Left lobe of liver (tissue), 2 donors: ENCODE results near the gene OPRL1. TPM values are rescaled to one million over a fixed set of nuclear protein-coding genes. Genes with fewer than 3 reads are reported as not detected.

Experiments used
- ATAC-seq: fragments of 200-7000 bp; cut with Tn5 transposase; one replicate; pipeline ENCODE4 v1.9.1; 2020; ENCODE audit warnings: mild to moderate bottlenecking, moderate library complexity
- DNase-seq: peaks from one replicate; pipeline ENCODE4 v3.0.0-alpha.2; 2020; ENCODE audit warnings: low spot score
- total RNA-seq: library from RNA; stranded (reverse); gene quantifications from one replicate; pipeline ENCODE4 v1.2.1, GENCODE V29; 2021
- donor health status: DM: no; HTN: no; CAD: no; lungs with moderate emphysema.
- donor health status: DM: no; HTN: yes; CAD: no.

OPRL1 gene
- total RNA-seq, 1 donor from 2014 or later, result 0.15 TPM

DNA sequence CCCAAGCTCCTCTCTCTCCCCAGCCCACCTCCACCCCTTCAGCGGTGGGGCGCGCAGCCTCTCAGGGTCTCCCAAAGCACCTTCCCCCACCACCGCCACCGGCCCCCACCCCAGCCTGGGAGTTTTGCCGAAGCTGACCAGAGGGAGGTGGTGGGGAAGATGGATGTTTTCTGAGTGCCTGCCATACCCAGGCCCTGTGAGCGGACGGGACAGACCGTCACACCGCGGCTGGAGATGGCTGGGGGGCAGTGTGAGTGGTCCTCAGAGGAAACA lies 38.2 kb upstream of the OPRL1 start:
- no peak for DNase-seq

DNA sequence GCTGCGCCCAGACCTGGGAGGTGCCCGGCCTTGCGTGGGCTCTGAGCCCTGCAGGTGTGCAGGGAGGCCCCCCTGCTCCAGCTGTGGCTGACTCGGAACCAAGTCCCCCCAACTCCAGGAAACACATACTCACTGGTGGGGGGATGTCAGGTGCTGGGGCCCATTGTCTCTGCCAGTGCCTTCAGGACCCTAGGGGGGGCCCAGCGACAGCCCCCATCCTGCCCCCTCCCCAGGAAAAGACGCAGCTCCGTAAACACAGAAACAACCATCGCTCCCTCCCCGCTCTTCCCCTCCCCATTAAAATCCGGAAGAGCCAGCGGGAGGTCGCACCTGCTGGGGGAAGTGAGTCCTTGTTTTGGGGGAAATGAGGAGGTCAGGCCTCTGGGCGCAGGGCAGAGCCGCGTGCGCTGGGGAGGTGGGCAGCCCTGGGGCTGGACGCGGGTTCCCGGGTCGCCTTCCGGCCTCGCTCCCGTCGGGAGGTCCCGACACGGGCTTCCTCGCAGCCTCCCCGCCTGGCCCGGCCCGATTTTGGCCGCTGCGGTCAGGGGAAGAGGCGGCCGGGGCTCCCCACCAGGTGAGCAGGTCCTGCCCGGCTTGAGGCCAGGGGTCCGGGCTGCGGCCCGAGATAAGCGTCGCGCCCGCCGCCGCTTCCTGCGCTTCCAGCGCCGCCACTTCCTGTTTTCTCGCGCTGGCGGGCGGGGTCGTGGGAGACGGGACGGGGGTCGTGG lies 37.7 kb upstream of the OPRL1 start:
- ATAC-seq, result no peak
- no peak for DNase-seq

More for the DNA sequence above, 38.2 kb upstream of the OPRL1 start:
- ATAC-seq, result no peak

GRCh38 chr20:64043768-64044167 lies 36.1 kb upstream of the OPRL1 start:
- no peak for DNase-seq
- no peak for ATAC-seq

GRCh38 chr20:64044484-64045247 lies 35.2 kb upstream of the OPRL1 start:
- ATAC-seq (peak; percentile 37), DNase-seq (no peak)

DNA sequence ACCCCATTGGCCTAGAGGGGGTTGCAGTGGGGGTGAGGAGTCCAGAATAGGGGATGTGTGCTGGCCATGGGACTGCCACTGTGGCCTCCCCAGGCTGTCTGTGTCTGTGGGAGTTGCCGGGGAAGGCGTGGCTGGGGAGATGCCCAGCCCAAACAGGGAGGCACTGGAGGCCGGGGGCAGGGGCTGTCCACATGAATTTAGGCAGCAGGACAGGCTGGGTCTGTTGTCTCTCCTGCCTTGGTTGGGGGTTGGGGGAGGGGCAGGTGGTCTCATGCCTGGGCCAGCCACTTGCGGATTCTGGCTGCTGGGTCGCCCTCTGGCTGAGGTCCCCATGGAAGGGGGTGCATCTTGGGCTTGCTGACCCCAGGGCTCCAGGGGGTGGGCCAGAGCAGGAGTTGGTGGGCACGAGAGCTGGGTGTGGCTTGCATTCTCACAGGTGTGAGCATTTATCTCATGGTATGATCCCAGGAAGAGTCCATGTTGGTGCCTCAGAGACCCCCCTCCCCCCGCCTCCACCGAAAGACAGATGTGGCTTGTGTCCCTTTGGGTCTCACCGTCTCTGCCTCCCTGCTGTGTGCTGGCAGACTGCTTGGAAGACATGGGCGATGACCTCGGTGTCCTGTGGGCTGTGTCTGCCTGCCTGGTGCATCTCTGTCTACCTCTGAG lies 34.4 kb upstream of the OPRL1 start:
- ATAC-seq, result no peak
- no peak for DNase-seq

DNA sequence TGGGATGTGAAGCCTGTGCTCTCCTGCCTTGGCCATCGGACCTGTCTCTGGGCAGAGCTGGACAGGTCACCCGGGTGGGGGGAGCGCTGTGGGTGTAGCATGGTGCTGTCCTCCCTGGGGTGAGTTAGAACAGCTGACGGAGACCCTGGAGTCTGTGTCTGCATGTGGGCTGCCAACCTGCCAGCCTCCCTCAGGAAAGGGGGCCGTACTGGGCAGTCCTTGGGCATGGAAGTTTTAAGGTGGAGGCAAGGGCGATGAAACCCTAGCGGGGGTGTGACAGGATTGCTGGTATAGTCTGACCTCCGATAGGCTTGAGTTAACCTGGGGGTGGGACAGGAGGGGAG lies 32.9 kb upstream of the OPRL1 start:
- ATAC-seq, result no peak
- DNase-seq, result no peak

DNA sequence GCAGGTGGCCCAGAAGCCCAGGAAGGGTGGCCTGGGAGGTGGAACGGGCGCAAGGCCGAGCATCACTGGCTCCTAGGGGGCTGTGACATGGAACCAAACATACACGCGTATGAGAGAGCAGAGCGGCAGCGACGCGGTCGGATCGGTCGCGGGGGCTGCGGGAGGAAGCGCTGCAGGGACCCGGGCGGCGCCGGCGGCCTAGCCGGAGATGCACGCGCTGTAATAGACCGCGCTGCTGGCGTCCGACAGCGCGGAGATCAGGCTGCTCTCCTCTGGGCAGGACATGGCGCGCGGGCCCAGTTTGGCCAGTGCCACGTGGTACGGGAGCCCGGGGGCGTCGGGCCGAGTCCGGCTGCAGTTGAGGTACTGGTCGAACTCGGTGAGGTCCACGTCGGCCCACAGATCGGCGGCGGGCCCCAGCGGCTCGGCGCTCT lies 31.9 kb upstream of the OPRL1 start:
- DNase-seq (no peak), ATAC-seq (no peak)

- ATAC-seq, result no peak
- DNase-seq, result no peak
Observed at GRCh38 chr20:64048402-64049044, 31.4 kb upstream of the OPRL1 start.

GRCh38 chr20:64049060-64049877 lies 30.6 kb upstream of the OPRL1 start, which contains the start of gene SOX18:
Gene SOX18 (minus strand): TSS chr20:64049639. CDS start chr20:64049516, 123 bp downstream.
- DNase-seq (no peak), ATAC-seq (peak; percentile 22)

DNA sequence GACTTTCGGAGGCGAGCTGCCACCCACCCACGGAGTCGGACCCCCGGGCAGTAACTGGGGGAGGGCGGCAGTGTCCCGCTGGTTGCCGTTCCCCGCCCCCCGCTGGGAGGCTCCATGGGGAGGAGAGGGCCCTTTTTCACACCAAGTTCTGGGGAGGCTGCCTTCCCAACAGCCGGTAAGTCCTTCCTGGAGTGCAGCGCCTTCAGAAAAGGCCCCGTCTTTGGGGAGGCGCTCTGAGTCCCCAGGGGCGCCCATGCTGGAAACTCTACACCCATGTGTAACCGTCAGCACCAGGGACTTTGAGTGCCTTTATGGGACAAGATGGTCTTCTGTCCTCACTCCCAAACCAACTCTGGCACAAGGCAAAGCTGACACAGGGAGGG lies 30.0 kb upstream of the OPRL1 start:
- DNase-seq, result no peak
- ATAC-seq, result no peak

- DNase-seq (no peak), ATAC-seq (no peak)
Observed at GRCh38 chr20:64050261-64051032, 29.4 kb upstream of the OPRL1 start.

- ATAC-seq (no peak), DNase-seq (no peak)
Observed at GRCh38 chr20:64051033-64051452, 28.8 kb upstream of the OPRL1 start.

DNA sequence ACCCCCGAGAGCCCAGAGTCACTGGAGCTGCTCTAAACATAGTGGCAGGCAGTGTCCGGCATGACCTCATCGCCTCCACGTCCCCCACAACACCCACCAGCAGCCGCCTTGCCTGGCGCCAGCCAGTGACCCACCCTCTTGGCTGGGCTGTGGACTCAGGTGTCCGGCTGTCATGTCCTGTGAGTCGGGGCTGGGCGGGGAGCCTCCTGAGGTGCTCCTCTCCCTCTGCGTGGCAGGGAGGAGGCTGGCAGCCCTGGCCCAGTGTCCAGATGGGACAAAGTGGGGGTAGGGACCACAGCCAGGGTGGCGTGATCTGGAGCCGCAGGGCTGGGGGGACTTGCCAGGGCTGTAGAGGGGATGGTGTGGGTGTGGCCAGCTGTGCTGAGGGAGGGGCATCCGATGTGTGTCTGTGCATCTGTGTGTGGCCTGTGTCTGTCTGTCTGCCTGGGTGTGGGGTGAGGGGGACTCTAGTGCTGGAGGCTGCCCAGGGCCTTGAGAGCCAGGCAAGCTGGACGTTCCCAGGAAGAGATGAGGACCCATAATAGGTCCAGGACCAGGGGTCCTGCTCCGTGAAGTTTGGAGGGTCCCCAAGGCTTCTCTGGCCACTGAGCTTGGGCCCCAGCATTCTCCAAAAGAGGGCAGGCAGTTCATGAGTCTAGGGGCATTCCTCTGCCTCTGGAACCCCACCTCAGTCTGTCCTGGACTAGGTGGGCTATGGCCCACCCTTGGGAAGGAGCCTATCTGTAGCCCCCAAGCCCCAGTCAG lies 28.1 kb upstream of the OPRL1 start:
- no peak for ATAC-seq
- DNase-seq, result no peak

DNA sequence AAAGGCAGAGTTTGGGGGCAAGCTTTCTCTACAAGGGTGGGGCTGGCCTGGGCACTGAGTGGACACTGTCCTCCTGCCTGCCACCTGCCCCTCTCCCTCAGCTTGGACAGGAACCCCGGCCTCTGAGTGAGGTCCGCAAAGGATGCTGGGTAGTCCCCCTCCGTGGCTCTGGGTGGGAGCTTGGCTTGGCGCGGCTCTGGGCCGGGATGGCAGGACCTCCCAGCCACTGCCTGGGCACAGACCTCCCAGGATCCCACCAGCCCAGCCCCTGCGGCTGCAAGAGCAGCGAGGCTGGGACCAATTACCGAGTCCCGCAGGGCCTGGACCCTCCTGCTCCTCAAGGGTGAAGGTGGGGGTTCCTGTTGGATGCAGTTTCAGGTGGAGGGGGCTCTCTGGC lies 27.6 kb upstream of the OPRL1 start:
- no peak for ATAC-seq
- DNase-seq, result no peak

DNA sequence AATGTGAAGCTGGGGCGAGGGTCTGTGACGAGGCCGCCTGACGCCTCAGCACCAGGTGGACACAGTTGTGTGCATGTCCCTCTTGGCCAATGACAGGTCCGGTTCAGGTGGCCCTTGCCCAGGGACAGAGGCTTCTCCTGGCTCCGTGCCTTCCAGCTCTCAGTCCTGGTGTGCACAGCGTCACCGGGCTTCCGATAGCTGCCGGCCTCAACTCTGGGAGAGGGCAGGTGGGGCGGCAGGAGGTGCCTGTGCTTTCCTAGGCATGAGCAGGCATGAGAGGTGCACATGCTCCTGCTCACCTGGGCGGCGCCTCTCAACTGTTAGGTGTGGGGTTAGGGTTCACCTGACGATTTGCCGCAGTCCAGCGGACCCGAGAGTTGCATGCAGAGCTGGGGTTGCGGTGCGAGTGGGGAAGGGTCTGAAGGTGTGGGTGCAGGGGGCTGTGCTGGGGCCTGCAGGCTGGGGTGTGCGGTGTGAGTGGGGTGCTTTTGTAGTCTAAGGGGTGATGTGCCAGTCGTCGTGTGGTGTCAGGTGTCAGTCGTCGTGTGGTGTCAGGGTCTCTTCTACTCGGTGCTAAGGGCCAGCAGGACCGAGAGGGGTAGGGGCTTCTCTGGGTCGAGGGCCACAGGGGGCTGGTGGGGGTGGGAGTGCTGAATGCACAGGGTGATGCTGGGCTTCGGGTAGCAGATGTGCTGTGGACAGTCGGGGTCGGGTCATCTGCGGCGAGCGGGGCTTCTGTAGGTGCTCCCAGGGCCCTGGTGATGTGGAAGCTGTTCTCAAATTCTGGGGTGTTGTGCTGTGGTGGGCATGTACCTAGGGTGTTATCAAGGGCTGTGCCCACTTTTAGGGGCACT lies 26.7 kb upstream of the OPRL1 start:
- ATAC-seq (peak; percentile 21), DNase-seq (no peak)

DNA sequence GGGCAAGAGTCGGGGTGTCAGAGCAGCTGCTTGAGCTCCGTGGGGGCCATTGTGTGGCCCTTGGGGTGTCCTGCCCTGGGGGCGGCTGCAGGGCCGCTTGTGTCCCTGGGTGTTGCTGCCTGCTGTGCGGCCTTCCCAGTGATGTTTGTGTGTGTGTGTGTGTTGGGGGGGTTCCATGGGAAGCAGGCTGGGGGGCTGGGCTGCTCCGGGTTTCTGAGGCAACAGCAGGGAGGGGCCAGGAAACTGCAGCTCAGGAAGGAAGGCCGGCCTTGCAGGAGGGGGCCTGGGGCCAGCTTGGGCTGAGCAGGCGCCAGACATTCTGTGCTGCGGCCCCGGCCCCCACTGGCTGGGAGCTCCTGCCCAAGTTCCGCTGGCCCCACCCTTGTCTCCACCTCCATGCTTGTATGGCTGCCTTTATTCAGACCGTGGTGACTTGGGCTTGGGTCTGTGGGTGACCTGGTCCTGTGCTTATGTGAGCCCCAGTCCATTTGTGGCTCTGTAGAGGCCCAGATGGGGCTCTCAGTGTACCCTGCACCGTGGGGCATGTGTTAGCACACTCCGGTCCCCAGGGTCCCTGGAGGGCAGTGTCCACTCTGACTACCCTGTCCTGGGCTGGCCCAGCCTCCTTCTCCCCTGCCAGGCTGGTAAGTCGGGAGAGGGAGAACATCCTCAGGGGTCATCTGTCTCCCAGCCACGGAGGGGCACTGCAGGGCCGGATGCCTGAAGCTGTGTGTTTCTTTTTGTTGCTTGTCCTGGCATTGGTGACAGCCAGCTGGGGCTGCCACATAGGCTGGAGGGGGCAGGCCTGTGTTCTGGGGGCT lies 25.8 kb upstream of the OPRL1 start:
- ATAC-seq (peak; percentile 23), DNase-seq (no peak)

- no peak for DNase-seq
- no peak for ATAC-seq
Observed at GRCh38 chr20:64055396-64055892, 24.4 kb upstream of the OPRL1 start.
